C4-2B (cell line): Measurements from ENCODE around the gene FAM228B.

Experiments
- H3K27ac ChIP-seq: fragments of 450-650 bp; 2 replicates; pipeline ENCODE4 v1.5.1; 2017
- CTCF ChIP-seq: fragments of 450-650 bp; conservative IDR thresholded peaks from 2 replicates; pipeline ENCODE4 v1.5.1; 2017; ENCODE audit warnings: mild to moderate bottlenecking
- ZFX ChIP-seq: fragments of 450-650 bp; IDR thresholded peaks from 2 replicates; pipeline ENCODE4 v1.6.1; 2017

FAM228B gene

GRCh38 chr2:24077879-24078278 is 45.4 kb upstream of the FAM228B start:
- no peak for TF ChIP-seq CTCF
- TF ChIP-seq ZFX, result no peak
- peak overlapping the region; percentile 67 for H3K27ac ChIP-seq

- TF ChIP-seq CTCF (no peak), ZFX (no peak)
- H3K27ac ChIP-seq, result no peak overlapping the region
Measured at GRCh38 chr2:24080701-24081100, 42.6 kb upstream of the FAM228B start.

- H3K27ac ChIP-seq, result no peak overlapping the region; the same call in 1 of the 2 replicates
- TF ChIP-seq CTCF (no peak), ZFX (no peak)
Measured at GRCh38 chr2:24082787-24083566, 40.3 kb upstream of the FAM228B start.

GRCh38 chr2:24083567-24084385 is 39.5 kb upstream of the FAM228B start:
- TF ChIP-seq CTCF (no peak), ZFX (no peak)
- H3K27ac ChIP-seq, result peak overlapping the region; percentile 67

GRCh38 chr2:24084386-24085199 is 38.7 kb upstream of the FAM228B start, which contains the start of gene TP53I3:
TSS of gene TP53I3 (minus strand) at chr2:24084834. CDS start at chr2:24084326, 508 bp downstream.
- H3K27ac ChIP-seq, result peak within 1 kb of the TSS; percentile 67
- TF ChIP-seq ZFX (no peak), CTCF (peak; percentile 97)

- peak overlapping the region; percentile 67 for H3K27ac ChIP-seq
- TF ChIP-seq ZFX (no peak), CTCF (no peak)
Measured at GRCh38 chr2:24085200-24085489, 38.1 kb upstream of the FAM228B start.

- TF ChIP-seq CTCF, result no peak
- TF ChIP-seq ZFX, result no peak
- no peak overlapping the region for H3K27ac ChIP-seq
Measured at GRCh38 chr2:24086241-24086640, 37.0 kb upstream of the FAM228B start.
